CD4-positive, alpha-beta T cell (primary cell): ENCODE measurements around the gene CYP2A7. TPM values are rescaled to one million over a fixed set of nuclear protein-coding genes. Genes with fewer than 3 reads are reported as not detected.
"Not testable (repeated sequence)": the region's sequence is repeated elsewhere in the genome, so short reads cannot be mapped to it uniquely, and the experiment has no call there.

Experiments used
- ATAC-seq: fragments of 200-7000 bp; cut with Tn5 transposase; one replicate; pipeline ENCODE4 v1.10.0; 2022; ENCODE audit warnings: mild to moderate bottlenecking; ENCODE audit not compliant: poor library complexity
- CTCF ChIA-PET: fragments of 350-600 bp; sonication (Branson Sonifier 250); formaldehyde crosslinking; loops from one replicate; lab custom pipeline; 2021; ENCODE audit warnings: antibody characterized with exemption, inconsistent platforms; lab: Charles Lee
- POLR2A ChIA-PET: fragments of 350-600 bp; sonication (Branson Sonifier 250); formaldehyde crosslinking; loops from one replicate; lab custom pipeline; 2021; ENCODE audit warnings: antibody characterized with exemption, inconsistent platforms; lab: Charles Lee
- DNase-seq, 14 experiments: peaks; one replicate each; pipeline ENCODE4 v3.0.0-alpha.2; 2013 to 2020; ENCODE audit warnings: mixed read lengths in 2 of 14
- H3K27ac ChIP-seq, 2 donors: one replicate each; pipeline versions ENCODE4 v1.5.1 to v1.7.0; 2013; ENCODE audit warnings: low read length in 2 of 2, low read depth in 1 of 2, mild to moderate bottlenecking in 1 of 2
- H3K27me3 ChIP-seq, 2 experiments: 1 replicate in 1 of 2; 2 replicates in 1 of 2; pipeline versions ENCODE4 v1.6.1 to v1.7.0; 2013; ENCODE audit warnings: low read length in 2 of 2, control low read depth in 1 of 2, mild to moderate bottlenecking in 1 of 2, moderate library complexity in 1 of 2; ENCODE audit not compliant: insufficient read depth in 2 of 2, control insufficient read depth in 1 of 2
- H3K36me3 ChIP-seq: one replicate; pipeline ENCODE4 v1.6.1; 2013; ENCODE audit warnings: low read length, control low read depth; ENCODE audit not compliant: insufficient read depth
- H3K4me1 ChIP-seq: one replicate; pipeline ENCODE4 v1.6.1; 2013; ENCODE audit warnings: low read length, control low read depth; ENCODE audit not compliant: insufficient read depth
- H3K4me3 ChIP-seq: one replicate; pipeline ENCODE4 v1.5.1; 2013; ENCODE audit warnings: mild to moderate bottlenecking, low read length, moderate library complexity
- H3K9me3 ChIP-seq, 2 experiments: 1 replicate in 1 of 2; 2 replicates in 1 of 2; pipeline versions ENCODE4 v1.6.1 to v1.7.0; 2013; ENCODE audit warnings: low read length in 2 of 2, mild to moderate bottlenecking in 2 of 2, control low read depth in 1 of 2, moderate library complexity in 1 of 2; ENCODE audit not compliant: control insufficient read depth in 1 of 2, insufficient read depth in 1 of 2
- H3K27ac Mint-ChIP-seq: one replicate; pipeline ENCODE4 v1.8.0; 2020; ENCODE audit warnings: mixed read lengths
- H3K27me3 Mint-ChIP-seq: one replicate; pipeline ENCODE4 v1.8.0; 2021; ENCODE audit warnings: mixed read lengths
- H3K36me3 Mint-ChIP-seq: one replicate; pipeline ENCODE4 v1.8.0; 2021; ENCODE audit warnings: low read depth, mixed read lengths
- H3K4me1 Mint-ChIP-seq: one replicate; pipeline ENCODE4 v1.8.0; 2021; ENCODE audit warnings: low read depth, mixed read lengths
- H3K4me3 Mint-ChIP-seq: one replicate; pipeline ENCODE4 v1.8.0; 2020; ENCODE audit warnings: mild to moderate bottlenecking, mixed read lengths
- H3K9me3 Mint-ChIP-seq: one replicate; pipeline ENCODE4 v1.8.0; 2020; ENCODE audit warnings: mixed read lengths
- intact Hi-C, 2 experiments: fragments of 100-400 bp; cut with DNase I in 1 of 2; cut with micrococcal nuclease in 1 of 2; formaldehyde crosslinking; loops; one replicate each; pipeline versions ENCODE4 v1.15.1 to v1.9.0; 2023 to 2025; cut with DNase I, micrococcal nuclease
- total RNA-seq, 174 experiments: library from RNA in 2 of 174; stranded (reverse) in 2 of 174; gene quantifications; one replicate each; pipeline ENCODE4 v1.2.3 and lab custom pipeline; 2021 to 2026
- TF ChIP-seq, protein P1 (sequence below): fragments of 200-600 bp; IDR thresholded peaks from one replicate; pipeline ENCODE4 v1.8.0; 2022; ENCODE audit warnings: antibody characterized with exemption, mild to moderate bottlenecking

The CYP2A7 gene
- total RNA-seq, 2 experiments from 2014 or later, result not detected

DNA sequence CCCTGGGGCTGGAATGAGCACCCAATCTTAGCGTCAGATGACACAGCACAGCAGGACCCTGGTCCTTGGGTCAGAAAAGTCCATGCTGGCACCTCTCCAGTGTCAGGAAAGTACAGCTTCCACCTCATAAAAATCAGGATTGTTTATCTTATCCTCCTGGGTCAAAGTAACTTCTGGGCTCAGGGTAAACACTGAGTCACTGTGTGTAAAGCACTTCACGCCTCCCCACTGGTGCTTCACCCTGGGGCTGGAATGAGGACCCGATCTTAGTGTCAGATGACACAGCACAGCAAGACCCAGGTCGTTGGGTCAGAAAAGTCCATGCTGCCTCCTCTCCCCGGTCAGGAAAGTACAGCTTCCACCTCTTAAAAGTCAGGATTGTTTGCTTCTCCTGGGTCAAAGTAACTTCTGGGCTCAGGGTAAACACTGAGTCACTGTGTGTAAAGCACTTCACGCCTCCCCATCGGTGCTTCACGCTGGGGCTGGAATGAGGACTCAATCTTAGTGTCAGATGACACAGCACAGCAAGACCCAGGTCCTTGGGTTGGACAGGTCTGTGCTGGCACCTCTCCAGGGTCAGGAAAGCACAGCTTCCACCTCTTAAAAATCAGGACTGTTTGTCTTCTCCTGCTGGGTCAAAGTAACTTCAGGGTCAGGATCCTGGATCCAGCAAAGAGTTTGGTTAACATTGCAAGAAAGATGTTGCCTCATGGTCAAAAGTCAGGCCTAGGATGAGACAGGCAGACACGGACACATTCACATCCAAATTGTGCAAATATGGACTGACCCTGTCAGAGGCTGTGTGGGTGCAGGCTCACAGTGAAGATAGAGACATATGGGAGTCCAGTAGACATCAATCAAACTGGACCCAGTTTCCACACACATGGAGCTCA, 39.2 kb upstream of the CYP2A7 start:
- Mint-ChIP-seq H3K36me3 (no peaks in the 10 kb centered on the region), H3K27ac (no peak overlapping the region), H3K27me3 (peaks cover 4% of the 10 kb centered on the region), H3K4me1 (no peaks in the 10 kb centered on the region), H3K4me3 (no peak overlapping the region), H3K9me3 (peaks cover 9% of the 10 kb centered on the region)
- intact Hi-C loops, result no loop called here
- POLR2A ChIA-PET, result no interaction called here
- TF ChIP-seq, protein P1, sequence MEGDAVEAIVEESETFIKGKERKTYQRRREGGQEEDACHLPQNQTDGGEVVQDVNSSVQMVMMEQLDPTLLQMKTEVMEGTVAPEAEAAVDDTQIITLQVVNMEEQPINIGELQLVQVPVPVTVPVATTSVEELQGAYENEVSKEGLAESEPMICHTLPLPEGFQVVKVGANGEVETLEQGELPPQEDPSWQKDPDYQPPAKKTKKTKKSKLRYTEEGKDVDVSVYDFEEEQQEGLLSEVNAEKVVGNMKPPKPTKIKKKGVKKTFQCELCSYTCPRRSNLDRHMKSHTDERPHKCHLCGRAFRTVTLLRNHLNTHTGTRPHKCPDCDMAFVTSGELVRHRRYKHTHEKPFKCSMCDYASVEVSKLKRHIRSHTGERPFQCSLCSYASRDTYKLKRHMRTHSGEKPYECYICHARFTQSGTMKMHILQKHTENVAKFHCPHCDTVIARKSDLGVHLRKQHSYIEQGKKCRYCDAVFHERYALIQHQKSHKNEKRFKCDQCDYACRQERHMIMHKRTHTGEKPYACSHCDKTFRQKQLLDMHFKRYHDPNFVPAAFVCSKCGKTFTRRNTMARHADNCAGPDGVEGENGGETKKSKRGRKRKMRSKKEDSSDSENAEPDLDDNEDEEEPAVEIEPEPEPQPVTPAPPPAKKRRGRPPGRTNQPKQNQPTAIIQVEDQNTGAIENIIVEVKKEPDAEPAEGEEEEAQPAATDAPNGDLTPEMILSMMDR, result no peak
- no peak for ATAC-seq
- CTCF ChIA-PET, result no interaction called here
- no peak for DNase-seq
- no peak overlapping the region for H3K4me3 ChIP-seq
- no peaks in the 10 kb centered on the region for H3K36me3 ChIP-seq
- no peaks in the 10 kb centered on the region for H3K4me1 ChIP-seq
- H3K27me3 ChIP-seq, result no peaks in the 10 kb centered on the region
- H3K9me3 ChIP-seq, result peaks cover 5 to 6% of the 10 kb centered on the region in 2 experiments
- H3K27ac ChIP-seq, result no peak overlapping the region

- TF ChIP-seq, protein P1, result no peak
- Histone ChIP-seq H3K36me3 (no peaks in the 10 kb centered on the region), H3K4me3 (no peak overlapping the region), H3K9me3 (peaks cover 5 to 6% of the 10 kb centered on the region in 2 experiments), H3K27me3 (no peaks in the 10 kb centered on the region), H3K4me1 (no peaks in the 10 kb centered on the region), H3K27ac (no peak overlapping the region)
- ChIA-PET POLR2A (no interaction called here), CTCF (no interaction called here)
- H3K4me3 Mint-ChIP-seq, result no peak overlapping the region
- peaks cover 5% of the 10 kb centered on the region for H3K27me3 Mint-ChIP-seq
- H3K36me3 Mint-ChIP-seq, result no peaks in the 10 kb centered on the region
- DNase-seq, result no peak
- intact Hi-C loops, result no loop called here
- ATAC-seq, result no peak
- H3K9me3 Mint-ChIP-seq, result peaks cover 9% of the 10 kb centered on the region
- no peak overlapping the region for H3K27ac Mint-ChIP-seq
- H3K4me1 Mint-ChIP-seq, result no peaks in the 10 kb centered on the region
Measured at GRCh38 chr19:40920300-40921004, 38.4 kb upstream of the CYP2A7 start.

DNA sequence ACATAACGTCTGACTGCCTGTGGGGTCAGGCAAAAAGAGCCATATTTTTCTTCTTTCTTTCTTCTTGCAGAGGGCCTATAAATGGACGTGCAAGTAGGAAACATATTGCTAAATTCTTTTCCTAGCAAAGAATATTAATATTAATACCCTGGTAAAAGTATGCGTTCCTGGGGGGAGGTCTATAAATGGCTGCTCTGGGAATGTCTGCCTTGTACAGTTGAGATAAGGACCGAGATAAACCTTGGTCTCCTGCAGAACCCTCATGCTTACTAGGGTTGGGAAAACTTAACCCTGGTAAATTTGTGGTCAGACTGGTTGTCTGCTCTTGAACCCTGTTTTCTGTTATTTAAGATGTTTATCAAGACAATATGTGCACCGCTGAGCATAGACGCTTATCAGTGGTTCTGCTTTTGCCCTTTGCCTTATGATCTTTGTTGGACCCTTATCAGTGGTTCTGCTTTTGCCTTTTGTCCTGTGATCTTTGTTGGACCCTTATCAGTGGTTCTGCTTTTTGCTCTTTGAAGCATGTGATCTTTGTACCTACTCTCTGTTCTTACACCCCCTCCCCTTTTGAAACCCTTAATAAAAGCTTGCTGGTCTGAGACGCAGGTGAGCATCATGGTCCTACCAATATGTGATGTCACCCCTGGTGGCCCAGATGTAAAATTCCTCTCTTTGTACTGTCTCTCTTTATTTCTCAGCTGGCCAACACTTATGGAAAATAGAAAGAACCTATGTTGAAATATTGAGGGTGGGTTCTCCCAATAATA, 37.7 kb upstream of the CYP2A7 start:
- H3K4me1 ChIP-seq, H3K4me3 Mint-ChIP-seq, H3K4me3 ChIP-seq, H3K27me3 ChIP-seq, H3K27ac Mint-ChIP-seq, CTCF ChIA-PET, H3K4me1 Mint-ChIP-seq, intact Hi-C loops, POLR2A ChIA-PET, DNase-seq, ATAC-seq, H3K27ac ChIP-seq, H3K9me3 ChIP-seq, H3K36me3 ChIP-seq, H3K36me3 Mint-ChIP-seq, H3K9me3 Mint-ChIP-seq: not testable (repeated sequence)
- H3K27me3 Mint-ChIP-seq, result peaks cover 12% of the 10 kb centered on the region

GRCh38 chr19:40918303-40918702, 36.3 kb upstream of the CYP2A7 start:
- POLR2A ChIA-PET, H3K4me1 ChIP-seq: not testable (repeated sequence)

More at GRCh38 chr19:40918303-40918702, 36.3 kb upstream of the CYP2A7 start:
- intact Hi-C loops, CTCF ChIA-PET, H3K27ac ChIP-seq, H3K27me3 ChIP-seq, H3K36me3 Mint-ChIP-seq, H3K27ac Mint-ChIP-seq, H3K4me3 ChIP-seq, ATAC-seq, DNase-seq, H3K36me3 ChIP-seq, H3K4me3 Mint-ChIP-seq, H3K4me1 Mint-ChIP-seq, H3K9me3 ChIP-seq: not testable (repeated sequence)
- Mint-ChIP-seq H3K9me3 (peaks cover 11% of the 10 kb centered on the region), H3K27me3 (peaks cover 19% of the 10 kb centered on the region)
